Measurements from ENCODE around the gene PLXNB2.

DNA sequence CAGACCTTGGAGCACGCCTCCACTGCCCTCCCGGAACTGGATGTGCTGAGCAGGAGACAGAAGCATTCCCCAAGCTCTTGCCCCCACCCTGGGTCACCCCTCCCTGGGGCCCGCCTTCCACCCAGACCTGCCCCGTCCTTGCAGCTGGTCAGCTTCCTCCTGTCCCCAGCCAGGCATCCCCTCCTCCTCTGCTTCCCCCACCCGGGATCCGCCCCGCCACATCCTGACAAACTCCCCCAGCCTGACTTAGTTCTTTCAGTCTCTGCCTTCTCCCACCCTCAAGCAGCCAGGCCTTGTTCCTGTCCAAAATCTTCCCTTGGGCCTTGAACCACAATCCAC is 1.1 kb upstream of the PLXNB2 start:
- TF ChIP-seq, protein P1, sequence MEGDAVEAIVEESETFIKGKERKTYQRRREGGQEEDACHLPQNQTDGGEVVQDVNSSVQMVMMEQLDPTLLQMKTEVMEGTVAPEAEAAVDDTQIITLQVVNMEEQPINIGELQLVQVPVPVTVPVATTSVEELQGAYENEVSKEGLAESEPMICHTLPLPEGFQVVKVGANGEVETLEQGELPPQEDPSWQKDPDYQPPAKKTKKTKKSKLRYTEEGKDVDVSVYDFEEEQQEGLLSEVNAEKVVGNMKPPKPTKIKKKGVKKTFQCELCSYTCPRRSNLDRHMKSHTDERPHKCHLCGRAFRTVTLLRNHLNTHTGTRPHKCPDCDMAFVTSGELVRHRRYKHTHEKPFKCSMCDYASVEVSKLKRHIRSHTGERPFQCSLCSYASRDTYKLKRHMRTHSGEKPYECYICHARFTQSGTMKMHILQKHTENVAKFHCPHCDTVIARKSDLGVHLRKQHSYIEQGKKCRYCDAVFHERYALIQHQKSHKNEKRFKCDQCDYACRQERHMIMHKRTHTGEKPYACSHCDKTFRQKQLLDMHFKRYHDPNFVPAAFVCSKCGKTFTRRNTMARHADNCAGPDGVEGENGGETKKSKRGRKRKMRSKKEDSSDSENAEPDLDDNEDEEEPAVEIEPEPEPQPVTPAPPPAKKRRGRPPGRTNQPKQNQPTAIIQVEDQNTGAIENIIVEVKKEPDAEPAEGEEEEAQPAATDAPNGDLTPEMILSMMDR (conservative IDR thresholded peaks at IDR 0.05 in 1 of 2, IDR thresholded peaks at IDR 0.05 in 1 of 2; ENCODE audit: low read depth in 1 of 2, low read length in 2 of 2): no peak
- no peak for TF ChIP-seq EZH2 (IDR thresholded peaks at IDR 0.05; ENCODE audit: low read length, missing control alignments)
